ENCODE data around the gene PM20D2. TPM values are rescaled to one million over a fixed set of nuclear protein-coding genes. Genes with fewer than 3 reads are reported as not detected.
"Not testable (repeated sequence)": the region's sequence is repeated elsewhere in the genome, so short reads cannot be mapped to it uniquely, and the experiment has no call there.

Gene PM20D2
- total and polyA plus RNA-seq, 3 donors from 2014 or later = 4.4 to 7.1 (median 6.9) TPM

GRCh38 chr6:89120371-89120770 is 25.5 kb upstream of the PM20D2 start:
- Histone ChIP-seq H3K27me3 (no peaks in the 10 kb centered on the region), H3K9me3 (no peaks in the 10 kb centered on the region), H3K4me1 (no peaks in the 10 kb centered on the region), H3K36me3 (ENCODE audit: low read depth, missing control alignments) (no peaks in the 10 kb centered on the region), H3K4me3 (no peak overlapping the region), H3K27ac (no peak overlapping the region)
- no peak for DNase-seq
- TF ChIP-seq POLR2A (IDR thresholded peaks at IDR 0.05) = no peak
- TF ChIP-seq, protein P1, sequence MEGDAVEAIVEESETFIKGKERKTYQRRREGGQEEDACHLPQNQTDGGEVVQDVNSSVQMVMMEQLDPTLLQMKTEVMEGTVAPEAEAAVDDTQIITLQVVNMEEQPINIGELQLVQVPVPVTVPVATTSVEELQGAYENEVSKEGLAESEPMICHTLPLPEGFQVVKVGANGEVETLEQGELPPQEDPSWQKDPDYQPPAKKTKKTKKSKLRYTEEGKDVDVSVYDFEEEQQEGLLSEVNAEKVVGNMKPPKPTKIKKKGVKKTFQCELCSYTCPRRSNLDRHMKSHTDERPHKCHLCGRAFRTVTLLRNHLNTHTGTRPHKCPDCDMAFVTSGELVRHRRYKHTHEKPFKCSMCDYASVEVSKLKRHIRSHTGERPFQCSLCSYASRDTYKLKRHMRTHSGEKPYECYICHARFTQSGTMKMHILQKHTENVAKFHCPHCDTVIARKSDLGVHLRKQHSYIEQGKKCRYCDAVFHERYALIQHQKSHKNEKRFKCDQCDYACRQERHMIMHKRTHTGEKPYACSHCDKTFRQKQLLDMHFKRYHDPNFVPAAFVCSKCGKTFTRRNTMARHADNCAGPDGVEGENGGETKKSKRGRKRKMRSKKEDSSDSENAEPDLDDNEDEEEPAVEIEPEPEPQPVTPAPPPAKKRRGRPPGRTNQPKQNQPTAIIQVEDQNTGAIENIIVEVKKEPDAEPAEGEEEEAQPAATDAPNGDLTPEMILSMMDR (IDR thresholded peaks at IDR 0.05) = no peak
- 80 to 90% methylated on average over 4 of the region's 4 CpGs for WGBS, 2 donors
- intact Hi-C loops (cut with DNase I; ENCODE audit: low total_unique reads) = loop anchor here (10.0 kb wide), 1 partner anchor 124 kb away; no protein-coding TSS in a partner anchor

GRCh38 chr6:89121934-89122333 is 23.9 kb upstream of the PM20D2 start:
- no peaks in the 10 kb centered on the region for H3K36me3 ChIP-seq (ENCODE audit: low read depth, missing control alignments)
- DNase-seq = no peak
- H3K4me3 ChIP-seq = no peak overlapping the region
- TF ChIP-seq POLR2A (IDR thresholded peaks at IDR 0.05) = no peak
- TF ChIP-seq, protein P1 (IDR thresholded peaks at IDR 0.05) = no peak
- WGBS, 2 donors = 79 to 83% methylated on average over 1 of the region's 1 CpG
- H3K4me1 ChIP-seq = no peaks in the 10 kb centered on the region
- no peaks in the 10 kb centered on the region for H3K9me3 ChIP-seq
- intact Hi-C loops (cut with DNase I; ENCODE audit: low total_unique reads) = loop anchor here (10.0 kb wide), 1 partner anchor 123 kb away; no protein-coding TSS in a partner anchor
- H3K27ac ChIP-seq = no peak overlapping the region
- H3K27me3 ChIP-seq = no peaks in the 10 kb centered on the region

DNA sequence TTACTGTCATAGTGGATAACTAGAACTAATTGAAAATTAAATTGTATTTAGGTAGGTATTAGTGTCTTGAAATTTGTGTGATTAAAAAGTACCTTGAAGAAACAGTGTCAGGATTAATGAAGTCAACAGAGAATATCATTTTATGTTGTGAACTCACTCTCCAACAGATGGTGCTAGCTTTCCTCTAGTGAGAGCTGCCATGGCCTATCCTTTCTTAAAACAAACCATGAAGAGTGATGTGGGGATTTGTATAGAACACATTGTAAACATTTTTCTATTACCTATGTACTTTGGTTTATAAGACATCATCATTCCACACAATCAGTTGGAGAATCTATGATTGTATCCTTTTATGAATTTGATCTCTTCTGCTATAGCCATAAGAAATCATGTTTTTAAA is 23.2 kb upstream of the PM20D2 start:
- no peak overlapping the region for H3K4me3 ChIP-seq
- no peaks in the 10 kb centered on the region for H3K36me3 ChIP-seq (ENCODE audit: low read depth, missing control alignments)
- intact Hi-C loops (cut with DNase I; ENCODE audit: low total_unique reads) = loop anchor here (10.0 kb wide), 1 partner anchor 122 kb away; no protein-coding TSS in a partner anchor
- TF ChIP-seq, protein P1 (IDR thresholded peaks at IDR 0.05) = peak in 2 of 3 experiments; percentile 19 to 26
- no peak for TF ChIP-seq POLR2A (IDR thresholded peaks at IDR 0.05)
- H3K9me3 ChIP-seq = no peaks in the 10 kb centered on the region
- no peak overlapping the region for H3K27ac ChIP-seq
- H3K4me1 ChIP-seq = no peaks in the 10 kb centered on the region
- H3K27me3 ChIP-seq = no peaks in the 10 kb centered on the region
- DNase-seq = no peak

GRCh38 chr6:89128256-89128671 is 17.6 kb upstream of the PM20D2 start:
- WGBS, 2 donors = 74 to 77% methylated on average over 2 of the region's 2 CpGs
- not testable (repeated sequence) for H3K27ac ChIP-seq; H3K27me3 ChIP-seq; H3K4me3 ChIP-seq; H3K4me1 ChIP-seq; H3K36me3 ChIP-seq (ENCODE audit: low read depth, missing control alignments); H3K9me3 ChIP-seq; DNase-seq
- intact Hi-C loops (cut with DNase I; ENCODE audit: low total_unique reads) = loop anchor here (10.0 kb wide), 1 partner anchor 117 kb away; no protein-coding TSS in a partner anchor

- 95 to 98% methylated on average over 3 of the region's 3 CpGs for WGBS, 2 donors
- H3K4me1 ChIP-seq = no peaks in the 10 kb centered on the region
- no peaks in the 10 kb centered on the region for H3K27me3 ChIP-seq
- no peak for TF ChIP-seq POLR2A (IDR thresholded peaks at IDR 0.05)
- TF ChIP-seq, protein P1 (IDR thresholded peaks at IDR 0.05) = no peak
- intact Hi-C loops (cut with DNase I; ENCODE audit: low total_unique reads) = no loop called here
- DNase-seq = no peak
- no peaks in the 10 kb centered on the region for H3K9me3 ChIP-seq
- no peak overlapping the region for H3K27ac ChIP-seq
- H3K36me3 ChIP-seq (ENCODE audit: low read depth, missing control alignments) = no peaks in the 10 kb centered on the region
- no peak overlapping the region for H3K4me3 ChIP-seq
Measured at GRCh38 chr6:89131599-89131998, 14.3 kb upstream of the PM20D2 start.

Measured in testis (tissue), 3 donors.